GM19395 (cell line): ENCODE data around the gene ZNF593OS.

Experiments used
- ATAC-seq: cut with Tn5 transposase; IDR thresholded peaks from one replicate; pipeline ENCODE4 v1.9.1; 2021; ENCODE audit warnings: mild to moderate bottlenecking, moderate library complexity; ENCODE audit not compliant: unreplicated experiment

ZNF593OS gene

GRCh38 chr1:26160527-26161414, 10.9 kb downstream of the ZNF593OS start:
- ATAC-seq: no peak

- ATAC-seq: no peak
These were observed 11.9 kb downstream of the ZNF593OS start for GRCh38 chr1:26159743-26160039.

GRCh38 chr1:26158908-26159742, 12.5 kb downstream of the ZNF593OS start, which contains the start of gene FAM110D:
TSS of gene FAM110D (plus strand) at chr1:26159079. CDS start at chr1:26161292, 2,213 bp downstream.
- ATAC-seq: no peak

GRCh38 chr1:26158271-26158907, 13.2 kb downstream of the ZNF593OS start:
- ATAC-seq: no peak

GRCh38 chr1:26156285-26157038, 15.2 kb downstream of the ZNF593OS start:
- ATAC-seq: no peak

- no peak for ATAC-seq
These were observed 16.0 kb downstream of the ZNF593OS start for GRCh38 chr1:26155370-26156284.

GRCh38 chr1:26154750-26155149, 16.9 kb downstream of the ZNF593OS start:
- no peak for ATAC-seq

GRCh38 chr1:26153966-26154532, 17.6 kb downstream of the ZNF593OS start:
- no peak for ATAC-seq

GRCh38 chr1:26148887-26149286, 22.7 kb downstream of the ZNF593OS start:
- no peak for ATAC-seq

GRCh38 chr1:26145960-26146294, 25.7 kb downstream of the ZNF593OS start:
- no peak for ATAC-seq

- no peak for ATAC-seq
These were observed 26.3 kb downstream of the ZNF593OS start for GRCh38 chr1:26145041-26145959.

- ATAC-seq: no peak
These were observed 29.5 kb downstream of the ZNF593OS start for GRCh38 chr1:26142159-26142558.

GRCh38 chr1:26138974-26139558, 32.6 kb downstream of the ZNF593OS start:
- ATAC-seq: no peak

- ATAC-seq: no peak
These were observed 37.2 kb downstream of the ZNF593OS start for GRCh38 chr1:26134466-26134865.

GRCh38 chr1:26132834-26133167, 38.8 kb downstream of the ZNF593OS start:
- ATAC-seq: no peak

GRCh38 chr1:26132128-26132833, 39.4 kb downstream of the ZNF593OS start:
- no peak for ATAC-seq

GRCh38 chr1:26130695-26131094, 40.9 kb downstream of the ZNF593OS start:
- no peak for ATAC-seq

- ATAC-seq: no peak
These were observed 41.9 kb downstream of the ZNF593OS start for GRCh38 chr1:26129778-26130177.
